Adrenal gland (tissue), 12 donors: Measurements from ENCODE around the gene CLMP. TPM values are rescaled to one million over a fixed set of nuclear protein-coding genes. Genes with fewer than 3 reads are reported as not detected.

ENCODE experiments used
- DNase-seq, 7 donors: peaks; one replicate each; pipeline ENCODE4 v3.0.0-alpha.2; 2019 to 2020
- H3K27ac ChIP-seq, 5 donors: fragments of 200-600 bp; sonication (generic) in 4 of 5; 1 replicate in 3 of 5; 2 replicates in 2 of 5; pipeline versions ENCODE4 v1.5.1 to v1.8.0; 2016 to 2020; ENCODE audit warnings: mild to moderate bottlenecking in 1 of 5
- H3K27me3 ChIP-seq: fragments of 200-600 bp; 2 replicates; pipeline ENCODE4 v1.8.0; 2021
- H3K36me3 ChIP-seq, 2 donors: fragments of 200-600 bp; replicated peaks in 1 of 2; 1 replicate in 1 of 2; 2 replicates in 1 of 2; pipeline versions ENCODE4 v1.5.1 to v1.8.0; 2018 to 2022
- H3K4me1 ChIP-seq, 2 donors: fragments of 200-600 bp; replicated peaks in 1 of 2; 1 replicate in 1 of 2; 2 replicates in 1 of 2; pipeline versions ENCODE4 v1.5.1 to v1.8.0; 2018 to 2021
- H3K4me3 ChIP-seq, 4 donors: fragments of 200-600 bp; sonication (generic) in 3 of 4; one replicate each; pipeline ENCODE4 v1.5.1; 2016 to 2018
- H3K9me3 ChIP-seq, 3 donors: fragments of 200-600 bp; sonication (generic) in 1 of 3; replicated peaks in 1 of 3; 1 replicate in 2 of 3; 2 replicates in 1 of 3; pipeline versions ENCODE4 v1.5.1 to v1.8.0; 2016 to 2021
- POLR2A ChIP-seq, 2 donors: fragments of 450-650 bp; IDR thresholded peaks; one replicate each; pipeline ENCODE4 v1.6.1; 2017; ENCODE audit warnings: antibody characterized with exemption in 2 of 2, mild to moderate bottlenecking in 2 of 2, moderate library complexity in 1 of 2
- WGBS, 4 donors: extraction: QIAGEN DNeasy Blood & Tissue Kit in 2 of 4; methylation state at CpG; one replicate each; pipeline versions ENCODE4 v1.1.5 to v1.1.7; 2013 to 2017; 5-methylcytosine and 5-hydroxymethylcytosine counted together
- intact Hi-C, 2 donors: fragments of 100-400 bp; cut with DNase I; formaldehyde crosslinking; loops; one replicate each; pipeline versions ENCODE4 v1.14.1 to v1.15.0; 2022 to 2023
- polyA plus RNA-seq, 3 donors: library from polyadenylated mRNA; stranded (reverse); fragments of 200-250 nt in 2 of 3; fragments of 350-450 nt in 1 of 3; fragmentation: Illumina TruSeq in 1 of 3; extraction: RNeasy Lipid Tissue Mini Kit (QIAGEN cat#74804) in 1 of 3; gene quantifications; one replicate each; pipeline ENCODE4 v1.2.3, GENCODE V29; 2013 to 2014
- total RNA-seq, 9 donors: library from RNA; depleted of rRNA in 4 of 9; stranded (reverse); fragments of >200 nt in 4 of 9; fragments of 120-200 nt in 1 of 9; fragmentation: NEBNext Ultra II Directional in 1 of 9; extraction: Animal tissue kit (Norgen Biotek cat#: 25700) in 1 of 9; gene quantifications; one replicate each; pipeline versions ENCODE4 v1.1.0 to v1.2.4, GENCODE V29; 2013 to 2023
- TF ChIP-seq, protein P1 (sequence below), 6 experiments: fragments of 450-650 bp in 4 of 6; fragments of 200-600 bp in 2 of 6; sonication (generic) in 1 of 6; IDR thresholded peaks; 1 replicate in 5 of 6; 2 replicates in 1 of 6; pipeline versions ENCODE4 v1.5.1 to v1.8.0; 2016 to 2021; ENCODE audit warnings: antibody characterized with exemption in 6 of 6, mild to moderate bottlenecking in 2 of 6, moderate library complexity in 1 of 6
- donor health status: healthy with polysubstance abuse.
- donor health status: Bipolar disorder and iron deficiency.
- donor health status: DM: yes; HTN: yes; CAD: no.
- donor health status: DM: no; HTN: no; CAD: no.
- donor health status: DM: no; HTN: no; CAD: no.
- donor health status: DM: yes; HTN: yes; CAD: no.

CLMP gene
- total and polyA plus RNA-seq, 12 donors = 3.8 to 36.6 (median 19.8) TPM

DNA sequence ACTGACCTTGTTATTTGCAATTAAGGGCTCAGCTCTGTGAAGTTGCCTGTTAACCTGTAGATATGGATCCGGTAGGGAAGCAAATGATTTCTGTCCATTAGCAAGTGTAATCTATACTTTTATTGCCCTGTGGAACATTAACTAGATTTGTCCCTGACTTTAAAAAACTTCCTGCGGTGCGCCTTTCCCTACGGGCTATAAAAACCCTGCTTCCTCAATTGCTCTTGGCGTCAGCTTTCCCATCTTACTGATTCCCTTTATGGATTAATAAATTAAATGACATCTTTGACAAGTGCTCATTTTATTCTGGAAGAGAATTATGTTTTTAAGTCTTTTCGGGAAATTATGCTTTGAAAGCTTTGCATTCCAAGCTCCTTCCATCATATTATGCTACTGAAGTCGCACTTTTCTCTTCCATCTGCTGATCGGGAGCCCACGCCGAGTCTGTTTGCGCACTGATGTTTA lies 18.3 kb upstream of the CLMP start:
- Histone ChIP-seq H3K4me1 (peaks cover 0 to 4% of the 10 kb centered on the region in 2 donors), H3K4me3 (no peak overlapping the region), H3K9me3 (no peaks in the 10 kb centered on the region), H3K36me3 (no peaks in the 10 kb centered on the region), H3K27me3 (no peaks in the 10 kb centered on the region), H3K27ac (no peak overlapping the region)
- intact Hi-C loops = no loop called here
- TF ChIP-seq, protein P1, sequence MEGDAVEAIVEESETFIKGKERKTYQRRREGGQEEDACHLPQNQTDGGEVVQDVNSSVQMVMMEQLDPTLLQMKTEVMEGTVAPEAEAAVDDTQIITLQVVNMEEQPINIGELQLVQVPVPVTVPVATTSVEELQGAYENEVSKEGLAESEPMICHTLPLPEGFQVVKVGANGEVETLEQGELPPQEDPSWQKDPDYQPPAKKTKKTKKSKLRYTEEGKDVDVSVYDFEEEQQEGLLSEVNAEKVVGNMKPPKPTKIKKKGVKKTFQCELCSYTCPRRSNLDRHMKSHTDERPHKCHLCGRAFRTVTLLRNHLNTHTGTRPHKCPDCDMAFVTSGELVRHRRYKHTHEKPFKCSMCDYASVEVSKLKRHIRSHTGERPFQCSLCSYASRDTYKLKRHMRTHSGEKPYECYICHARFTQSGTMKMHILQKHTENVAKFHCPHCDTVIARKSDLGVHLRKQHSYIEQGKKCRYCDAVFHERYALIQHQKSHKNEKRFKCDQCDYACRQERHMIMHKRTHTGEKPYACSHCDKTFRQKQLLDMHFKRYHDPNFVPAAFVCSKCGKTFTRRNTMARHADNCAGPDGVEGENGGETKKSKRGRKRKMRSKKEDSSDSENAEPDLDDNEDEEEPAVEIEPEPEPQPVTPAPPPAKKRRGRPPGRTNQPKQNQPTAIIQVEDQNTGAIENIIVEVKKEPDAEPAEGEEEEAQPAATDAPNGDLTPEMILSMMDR (IDR thresholded peaks at IDR 0.05) = no peak
- TF ChIP-seq POLR2A (IDR thresholded peaks at IDR 0.05) = no peak
- DNase-seq = no peak
- WGBS, 4 donors = 78 to 90% (median 82%) methylated on average over 11 of the region's 11 CpGs

DNA sequence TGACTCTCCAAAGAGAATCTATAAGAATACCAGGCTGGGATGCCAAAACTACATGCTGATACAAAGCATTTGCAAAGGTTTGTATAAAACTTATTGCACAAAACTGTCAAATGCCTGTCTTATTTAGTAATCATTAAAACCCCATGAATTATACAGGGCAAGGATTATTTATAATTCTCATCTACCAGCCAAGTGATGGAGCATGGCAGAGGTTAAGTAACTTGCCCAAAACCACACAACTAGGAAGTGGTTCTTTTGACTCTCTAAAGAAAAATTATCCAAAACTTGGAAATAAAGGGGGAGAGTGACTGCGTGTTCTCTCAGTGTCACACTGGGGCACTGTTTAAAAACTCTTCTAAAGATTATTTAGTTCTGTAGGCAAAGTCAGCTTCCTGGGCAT lies 17.4 kb upstream of the CLMP start:
- H3K9me3 ChIP-seq = no peaks in the 10 kb centered on the region
- TF ChIP-seq, protein P1 (IDR thresholded peaks at IDR 0.05) = no peak
- TF ChIP-seq POLR2A (IDR thresholded peaks at IDR 0.05) = no peak
- no peak overlapping the region for H3K4me3 ChIP-seq
- intact Hi-C loops = no loop called here
- no peak for DNase-seq
- no peaks in the 10 kb centered on the region for H3K27me3 ChIP-seq
- H3K4me1 ChIP-seq = no peaks in the 10 kb centered on the region
- H3K36me3 ChIP-seq = no peaks in the 10 kb centered on the region
- WGBS, 4 donors = 63 to 85% (median 77%) methylated on average over 1 of the region's 1 CpG
- H3K27ac ChIP-seq = no peak overlapping the region

DNA sequence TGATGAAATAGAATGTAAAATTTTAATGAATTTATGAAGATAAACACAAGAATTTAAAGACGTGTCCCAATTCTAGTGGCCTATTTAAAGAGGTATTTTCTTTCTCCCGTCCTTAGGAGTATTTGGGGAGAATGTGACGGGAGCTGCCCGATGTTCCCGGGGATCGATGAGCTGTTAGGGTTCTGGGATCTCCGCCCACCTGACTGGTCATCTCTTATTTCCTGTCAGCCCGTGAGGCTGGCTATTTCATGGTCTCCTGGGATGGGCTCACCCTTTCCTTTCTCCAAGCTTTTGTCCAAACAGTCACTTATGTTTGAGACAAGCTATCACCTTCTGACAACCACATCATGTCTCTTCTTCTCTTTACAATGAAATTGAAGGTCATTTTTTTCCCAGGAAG lies 16.9 kb upstream of the CLMP start:
- Histone ChIP-seq H3K9me3 (no peaks in the 10 kb centered on the region), H3K27ac (no peak overlapping the region), H3K27me3 (no peaks in the 10 kb centered on the region), H3K4me3 (no peak overlapping the region), H3K36me3 (no peaks in the 10 kb centered on the region), H3K4me1 (no peaks in the 10 kb centered on the region)
- 57 to 65% (median 62%) methylated on average over 8 of the region's 8 CpGs for whole genome bisulfite sequencing, 4 donors
- TF ChIP-seq, protein P1 (IDR thresholded peaks at IDR 0.05) = no peak
- TF ChIP-seq POLR2A (IDR thresholded peaks at IDR 0.05) = no peak
- intact Hi-C loops = no loop called here
- DNase-seq = no peak

DNA sequence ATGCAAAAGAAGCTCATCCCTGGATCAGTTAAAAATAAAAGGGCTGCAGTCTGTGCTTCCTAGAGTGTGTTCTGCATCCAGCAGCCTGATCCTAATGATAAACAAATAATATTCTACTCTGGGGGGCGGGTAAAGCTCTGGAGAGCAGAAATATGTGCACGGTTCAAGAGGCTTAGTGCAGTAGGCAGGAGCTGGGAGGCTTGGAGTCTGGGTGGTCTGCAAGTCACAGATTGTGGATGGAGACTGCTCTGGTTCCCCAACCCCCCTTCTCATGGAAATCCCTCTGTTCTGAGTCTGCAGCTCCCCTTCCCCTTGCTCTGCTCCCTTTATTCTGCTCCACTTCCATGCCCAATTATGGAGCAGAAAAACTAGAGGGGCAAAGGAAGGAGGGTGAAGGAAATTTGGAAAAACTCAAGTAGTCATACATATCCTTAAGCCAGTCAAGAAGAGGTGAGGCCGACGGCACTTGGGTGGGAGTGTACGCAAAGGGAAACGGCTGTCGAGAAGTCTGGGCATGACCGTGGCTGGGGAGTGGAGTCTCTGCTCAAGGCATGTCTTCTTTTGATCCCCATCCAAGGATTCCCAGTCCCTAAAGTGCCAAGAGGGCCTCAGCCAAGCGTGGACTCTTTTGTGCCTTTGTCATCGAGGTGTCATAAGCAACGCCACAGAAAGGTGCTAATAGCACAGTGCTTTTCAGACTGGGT lies 16.3 kb upstream of the CLMP start:
- no peak overlapping the region for H3K27ac ChIP-seq
- no peaks in the 10 kb centered on the region for H3K36me3 ChIP-seq
- H3K4me3 ChIP-seq = no peak overlapping the region
- H3K27me3 ChIP-seq = no peaks in the 10 kb centered on the region
- no peak for DNase-seq
- intact Hi-C loops = no loop called here
- TF ChIP-seq, protein P1 (IDR thresholded peaks at IDR 0.05) = no peak
- no peak for TF ChIP-seq POLR2A (IDR thresholded peaks at IDR 0.05)
- H3K9me3 ChIP-seq = no peaks in the 10 kb centered on the region
- no peaks in the 10 kb centered on the region for H3K4me1 ChIP-seq
- 59 to 65% (median 62%) methylated on average over 11 of the region's 11 CpGs for WGBS, 4 donors
